Activated naive CD8-positive, alpha-beta T cell (primary cell): ENCODE results near the gene CARM1.

Source experiments
- H3K27ac Mint-ChIP-seq: one replicate; pipeline ENCODE4 v1.8.0; 2021; ENCODE audit warnings: mixed read lengths
- H3K27me3 Mint-ChIP-seq: one replicate; pipeline ENCODE4 v1.8.0; 2021; ENCODE audit warnings: mixed read lengths
- H3K36me3 Mint-ChIP-seq: one replicate; pipeline ENCODE4 v1.8.0; 2021; ENCODE audit warnings: mixed read lengths
- H3K4me1 Mint-ChIP-seq: one replicate; pipeline ENCODE4 v1.8.0; 2021; ENCODE audit warnings: low read depth, mixed read lengths
- H3K4me3 Mint-ChIP-seq: one replicate; pipeline ENCODE4 v1.8.0; 2021; ENCODE audit warnings: mild to moderate bottlenecking, mixed read lengths
- H3K9me3 Mint-ChIP-seq: one replicate; pipeline ENCODE4 v1.8.0; 2021; ENCODE audit warnings: low read depth, mixed read lengths

The CARM1 gene

DNA sequence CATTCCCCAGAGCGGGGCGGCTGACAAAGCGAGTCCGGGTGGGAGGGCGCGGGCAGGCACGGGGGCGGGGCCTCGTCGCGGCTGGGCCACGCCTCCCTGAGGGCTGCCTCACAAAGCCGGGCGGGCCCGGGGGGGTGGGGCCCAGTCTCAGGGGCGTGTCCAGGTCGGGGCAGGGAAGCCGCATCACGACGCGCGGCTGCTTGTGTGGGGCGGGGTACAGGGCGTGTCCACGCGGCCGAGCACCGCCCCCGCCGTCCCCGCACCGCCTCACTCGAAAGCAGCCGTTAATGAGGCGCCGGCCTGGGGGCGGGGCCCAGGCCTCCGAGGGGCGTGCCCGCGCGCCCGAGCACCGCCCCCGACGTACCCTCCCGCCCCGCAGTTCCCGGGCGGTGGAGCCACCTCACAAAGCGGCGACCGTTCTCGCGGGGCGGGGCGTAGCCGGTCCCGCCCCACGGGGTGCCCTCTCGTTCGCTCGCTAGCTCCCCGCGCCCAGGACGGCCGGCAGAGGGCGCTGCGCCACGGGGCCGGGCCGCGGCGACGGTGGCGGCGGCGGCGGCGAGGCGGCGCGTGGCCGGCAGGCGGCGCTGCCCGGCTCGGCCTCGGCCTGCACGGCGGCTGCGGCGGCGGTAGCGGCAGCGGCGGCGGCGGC, at the start of gene CARM1:
Gene CARM1 (plus strand): TSS at position 599 of the 649 bp plus-strand sequence. CDS start 150 bp downstream, outside the sequence.
- H3K27ac Mint-ChIP-seq = peak within 1 kb of the TSS; percentile 77
- H3K36me3 Mint-ChIP-seq = no peaks in the 10 kb centered on the region
- H3K4me1 Mint-ChIP-seq = peaks cover 21% of the 10 kb centered on the region
- no peaks in the 10 kb centered on the region for H3K27me3 Mint-ChIP-seq
- H3K9me3 Mint-ChIP-seq = no peaks in the 10 kb centered on the region
- H3K4me3 Mint-ChIP-seq = peak within 1 kb of the TSS; percentile 88

DNA sequence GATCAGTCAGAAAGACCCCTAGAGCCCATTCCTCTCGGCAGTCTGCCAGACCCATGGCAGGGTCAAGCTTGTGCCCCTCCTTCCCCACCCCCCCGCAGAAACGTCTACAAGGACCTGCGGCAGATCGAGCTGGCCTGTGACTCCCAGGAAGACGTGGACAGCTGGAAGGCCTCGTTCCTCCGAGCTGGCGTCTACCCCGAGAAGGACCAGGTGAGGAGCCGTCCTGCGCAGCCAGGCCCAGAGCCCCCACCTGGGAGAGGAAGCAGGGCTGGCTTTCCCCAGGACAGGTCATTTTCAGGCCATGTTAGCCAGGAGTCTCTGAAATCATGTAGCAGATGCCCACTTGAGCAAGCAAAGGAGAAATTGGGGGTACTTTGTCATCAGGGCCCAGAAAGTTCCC, 47.7 kb upstream of the CARM1 start:
- Mint-ChIP-seq H3K27me3 (no peaks in the 10 kb centered on the region), H3K36me3 (peaks cover 9% of the 10 kb centered on the region), H3K9me3 (no peaks in the 10 kb centered on the region), H3K27ac (no peak overlapping the region), H3K4me1 (no peaks in the 10 kb centered on the region), H3K4me3 (no peak overlapping the region)

- no peak overlapping the region for H3K4me3 Mint-ChIP-seq
- H3K27ac Mint-ChIP-seq = no peak overlapping the region
- H3K27me3 Mint-ChIP-seq = no peaks in the 10 kb centered on the region
- no peaks in the 10 kb centered on the region for H3K9me3 Mint-ChIP-seq
- no peaks in the 10 kb centered on the region for H3K36me3 Mint-ChIP-seq
- H3K4me1 Mint-ChIP-seq = no peaks in the 10 kb centered on the region
Measured at GRCh38 chr19:10826231-10826630, 45.1 kb upstream of the CARM1 start.

- H3K27me3 Mint-ChIP-seq = no peaks in the 10 kb centered on the region
- no peak overlapping the region for H3K27ac Mint-ChIP-seq
- no peaks in the 10 kb centered on the region for H3K36me3 Mint-ChIP-seq
- H3K4me1 Mint-ChIP-seq = no peaks in the 10 kb centered on the region
- H3K9me3 Mint-ChIP-seq = no peaks in the 10 kb centered on the region
- no peak overlapping the region for H3K4me3 Mint-ChIP-seq
Measured at GRCh38 chr19:10826846-10827245, 44.5 kb upstream of the CARM1 start.

GRCh38 chr19:10828981-10829821, 42.2 kb upstream of the CARM1 start:
- H3K36me3 Mint-ChIP-seq = no peaks in the 10 kb centered on the region
- H3K27me3 Mint-ChIP-seq = no peaks in the 10 kb centered on the region
- no peaks in the 10 kb centered on the region for H3K4me1 Mint-ChIP-seq
- H3K27ac Mint-ChIP-seq = no peak overlapping the region
- no peaks in the 10 kb centered on the region for H3K9me3 Mint-ChIP-seq
- no peak overlapping the region for H3K4me3 Mint-ChIP-seq

DNA sequence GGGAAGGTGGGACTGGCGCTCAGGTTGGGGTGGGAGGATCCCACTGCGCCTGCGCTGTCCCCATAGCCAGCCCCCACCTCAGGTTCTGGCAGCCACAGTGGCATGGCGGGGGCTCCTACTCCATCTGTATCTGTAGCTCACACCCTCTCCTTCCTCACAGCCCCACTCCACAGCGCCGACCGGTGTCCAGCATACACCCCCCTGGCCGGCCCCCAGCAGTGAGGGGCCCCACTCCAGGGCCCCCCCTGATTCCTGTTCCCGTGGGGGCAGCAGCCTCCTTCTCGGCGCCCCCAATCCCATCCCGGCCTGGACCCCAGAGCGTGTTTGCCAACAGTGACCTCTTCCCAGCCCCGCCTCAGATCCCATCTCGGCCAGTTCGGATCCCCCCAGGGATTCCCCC, 41.4 kb upstream of the CARM1 start:
- H3K4me1 Mint-ChIP-seq = no peaks in the 10 kb centered on the region
- H3K9me3 Mint-ChIP-seq = no peaks in the 10 kb centered on the region
- no peak overlapping the region for H3K4me3 Mint-ChIP-seq
- no peaks in the 10 kb centered on the region for H3K27me3 Mint-ChIP-seq
- H3K27ac Mint-ChIP-seq = no peak overlapping the region
- H3K36me3 Mint-ChIP-seq = no peaks in the 10 kb centered on the region

- Mint-ChIP-seq H3K27ac (no peak overlapping the region), H3K4me1 (peaks cover under 1% of the 10 kb centered on the region), H3K4me3 (no peak overlapping the region)
Measured at GRCh38 chr19:10830370-10830769, 41.0 kb upstream of the CARM1 start.

DNA sequence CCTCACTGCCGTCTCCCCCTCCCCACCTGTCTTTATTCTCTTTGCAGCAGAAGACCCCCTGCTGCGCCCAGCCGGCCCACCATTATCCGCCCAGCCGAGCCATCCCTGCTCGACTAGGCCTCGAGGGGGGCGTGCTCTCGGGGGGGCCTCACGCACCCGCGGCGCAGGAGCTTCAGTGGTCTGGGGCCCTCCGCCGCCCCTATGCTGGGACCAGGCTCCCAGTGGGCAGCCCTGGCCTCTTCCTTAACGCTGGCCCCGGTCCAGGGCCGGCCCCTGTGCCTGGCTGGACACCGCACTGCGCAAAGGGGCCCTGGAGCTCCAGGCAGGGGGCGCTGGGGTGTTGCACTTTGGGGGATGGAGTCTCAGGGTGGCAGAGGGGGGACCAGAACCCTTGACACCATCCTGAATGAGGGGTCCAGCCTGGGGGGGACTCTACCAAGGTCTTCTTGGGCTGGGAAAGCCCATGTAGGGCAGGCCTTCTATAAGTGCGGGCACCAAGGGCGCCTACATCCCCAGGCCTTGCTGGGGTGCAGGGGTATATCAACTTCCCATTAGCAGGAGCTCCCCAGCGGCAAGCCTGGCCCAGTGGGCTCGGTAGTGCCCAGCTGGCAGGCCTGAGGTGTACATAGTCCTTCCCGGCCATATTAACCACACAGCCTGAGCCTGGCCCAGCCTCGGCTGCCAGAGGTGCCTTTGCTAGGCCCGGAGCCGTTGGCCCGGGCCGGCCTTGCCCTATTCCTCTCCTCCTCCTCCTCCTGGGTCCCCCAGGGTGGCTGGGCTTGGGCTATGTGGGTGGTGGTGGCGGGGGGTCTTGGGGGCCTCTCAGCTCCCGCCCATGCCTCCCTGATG, 40.2 kb upstream of the CARM1 start:
- Mint-ChIP-seq H3K27ac (no peak overlapping the region), H3K4me1 (peaks cover 4% of the 10 kb centered on the region), H3K9me3 (no peaks in the 10 kb centered on the region), H3K4me3 (no peak overlapping the region), H3K27me3 (no peaks in the 10 kb centered on the region), H3K36me3 (peaks cover 3% of the 10 kb centered on the region)

More at GRCh38 chr19:10830370-10830769, 41.0 kb upstream of the CARM1 start:
- Mint-ChIP-seq H3K36me3 (peaks cover under 1% of the 10 kb centered on the region), H3K27me3 (no peaks in the 10 kb centered on the region), H3K9me3 (no peaks in the 10 kb centered on the region)

DNA sequence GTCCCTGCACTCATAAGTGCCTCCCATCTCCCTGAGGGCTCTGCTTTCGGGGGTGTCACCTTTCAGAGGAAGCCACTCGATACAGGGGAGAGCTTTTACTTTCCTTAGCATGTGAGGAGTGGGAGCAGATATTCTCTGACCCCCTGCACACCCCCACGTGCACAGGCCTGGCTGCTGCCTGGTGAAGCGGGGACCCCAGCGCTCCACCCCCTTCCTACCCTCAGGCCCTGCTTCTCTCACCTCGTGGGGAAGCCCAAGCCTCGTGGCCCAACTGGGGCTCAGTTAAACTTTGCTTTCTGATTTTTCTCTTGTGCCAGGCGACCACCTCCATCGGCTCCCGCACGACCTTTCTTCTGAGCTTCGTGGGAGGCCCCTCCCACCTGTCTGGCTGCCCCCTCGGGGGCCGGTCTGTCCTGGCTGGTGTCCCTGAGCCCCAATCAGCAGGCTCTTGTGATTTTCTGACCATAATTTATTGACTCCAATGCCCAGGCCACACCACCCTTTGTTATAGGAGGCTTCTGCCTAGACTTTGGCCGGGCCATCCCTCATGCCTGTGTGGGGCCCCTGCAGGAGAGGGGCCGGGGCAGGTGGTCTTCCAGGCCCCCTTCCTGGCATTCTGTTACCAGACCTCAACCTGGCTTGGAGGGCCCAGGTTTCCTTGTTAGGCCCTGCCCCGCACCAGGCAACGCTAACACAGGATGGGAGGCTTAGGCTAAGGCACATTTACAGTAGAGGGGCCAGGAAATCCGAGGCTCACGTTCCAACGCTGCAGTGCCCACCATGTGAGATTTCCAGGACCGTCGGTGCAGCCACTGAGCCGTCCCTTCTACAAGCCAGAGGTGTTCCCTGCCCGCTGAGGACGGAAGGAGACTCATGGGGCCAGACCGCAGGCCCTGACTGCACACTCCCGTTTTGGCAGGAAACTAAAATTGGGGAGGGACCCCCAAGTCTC, 39.1 kb upstream of the CARM1 start:
- Mint-ChIP-seq H3K4me3 (no peak overlapping the region), H3K36me3 (peaks cover 5% of the 10 kb centered on the region), H3K27ac (no peak overlapping the region), H3K4me1 (peaks cover 10% of the 10 kb centered on the region), H3K9me3 (no peaks in the 10 kb centered on the region), H3K27me3 (no peaks in the 10 kb centered on the region)

GRCh38 chr19:10832939-10833296, 38.4 kb upstream of the CARM1 start:
- Mint-ChIP-seq H3K27me3 (no peaks in the 10 kb centered on the region), H3K36me3 (peaks cover 5% of the 10 kb centered on the region), H3K9me3 (no peaks in the 10 kb centered on the region), H3K4me3 (no peak overlapping the region), H3K4me1 (peaks cover 10% of the 10 kb centered on the region), H3K27ac (peak overlapping the region; percentile 28)

GRCh38 chr19:10835089-10835753, 36.1 kb upstream of the CARM1 start:
- Mint-ChIP-seq H3K4me1 (peaks cover 10% of the 10 kb centered on the region), H3K36me3 (peaks cover 5% of the 10 kb centered on the region), H3K27me3 (no peaks in the 10 kb centered on the region), H3K27ac (peak overlapping the region; percentile 100), H3K4me3 (peak overlapping the region; percentile 95), H3K9me3 (peaks cover 3% of the 10 kb centered on the region)

DNA sequence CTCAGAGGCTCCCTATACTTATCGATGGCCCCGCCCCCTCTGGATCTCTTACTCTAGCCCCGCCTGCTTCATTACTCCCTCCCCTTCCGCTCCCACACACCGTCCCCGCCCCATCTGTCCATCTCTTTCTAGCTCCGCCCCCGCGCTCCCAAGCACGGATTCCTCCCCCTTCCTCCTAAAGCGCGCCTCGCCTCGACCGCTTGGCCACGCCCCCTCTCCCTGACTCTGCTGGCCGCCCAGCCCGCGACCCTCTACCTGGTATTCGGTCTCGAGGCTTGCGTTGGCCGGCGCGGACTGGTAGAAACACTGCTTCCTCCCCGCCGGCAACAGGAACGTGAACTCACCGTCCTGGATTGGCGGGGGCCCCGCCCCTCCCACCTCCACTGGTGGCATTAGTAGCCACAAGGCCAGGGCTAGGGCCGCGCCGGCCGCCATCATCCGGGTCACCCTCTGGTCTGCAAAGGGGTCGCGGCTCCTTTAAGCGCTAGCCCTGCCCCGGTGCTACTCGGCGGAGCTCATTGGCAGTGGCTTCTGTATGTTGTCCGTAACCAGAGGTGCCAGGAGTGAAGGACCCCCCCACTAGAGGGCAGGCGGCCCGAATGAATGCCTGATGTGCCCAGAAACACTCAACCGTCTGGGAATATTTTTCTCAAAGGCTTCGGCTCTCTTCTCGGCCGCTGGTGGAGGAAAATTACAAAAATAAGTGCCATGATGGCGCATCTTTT, 35.4 kb upstream of the CARM1 start, which contains the start of gene TMED1:
Gene TMED1 (minus strand): TSS at position 459 of the 725 bp plus-strand sequence. CDS start 21 bp downstream, at position 438.
- H3K27me3 Mint-ChIP-seq = no peaks in the 10 kb centered on the region

More for the DNA sequence above, 35.4 kb upstream of the CARM1 start, which contains the start of gene TMED1:
- Mint-ChIP-seq H3K9me3 (peaks cover 3% of the 10 kb centered on the region), H3K36me3 (peaks cover 5% of the 10 kb centered on the region), H3K4me1 (peaks cover 10% of the 10 kb centered on the region), H3K27ac (peak within 1 kb of the TSS; percentile 100), H3K4me3 (peak within 1 kb of the TSS; percentile 95)
